Ovary (tissue), 3 donors: ENCODE measurements around the gene ZNF385C.

ENCODE experiments used
- EP300 ChIP-seq: sonication (generic); formaldehyde crosslinking; IDR thresholded peaks from one replicate; pipeline ENCODE4 v1.6.1; 2017; ENCODE audit warnings: antibody characterized with exemption
- TF ChIP-seq, protein P1 (sequence below), 3 donors: fragments of 450-650 bp in 2 of 3; fragments of 200-600 bp in 1 of 3; IDR thresholded peaks; one replicate each; pipeline versions ENCODE4 v1.5.1 to v1.8.0; 2016 to 2022; ENCODE audit warnings: antibody characterized with exemption in 3 of 3, mild to moderate bottlenecking in 1 of 3
- donor health status: DM: no; HTN: no; CAD: no.

DNA sequence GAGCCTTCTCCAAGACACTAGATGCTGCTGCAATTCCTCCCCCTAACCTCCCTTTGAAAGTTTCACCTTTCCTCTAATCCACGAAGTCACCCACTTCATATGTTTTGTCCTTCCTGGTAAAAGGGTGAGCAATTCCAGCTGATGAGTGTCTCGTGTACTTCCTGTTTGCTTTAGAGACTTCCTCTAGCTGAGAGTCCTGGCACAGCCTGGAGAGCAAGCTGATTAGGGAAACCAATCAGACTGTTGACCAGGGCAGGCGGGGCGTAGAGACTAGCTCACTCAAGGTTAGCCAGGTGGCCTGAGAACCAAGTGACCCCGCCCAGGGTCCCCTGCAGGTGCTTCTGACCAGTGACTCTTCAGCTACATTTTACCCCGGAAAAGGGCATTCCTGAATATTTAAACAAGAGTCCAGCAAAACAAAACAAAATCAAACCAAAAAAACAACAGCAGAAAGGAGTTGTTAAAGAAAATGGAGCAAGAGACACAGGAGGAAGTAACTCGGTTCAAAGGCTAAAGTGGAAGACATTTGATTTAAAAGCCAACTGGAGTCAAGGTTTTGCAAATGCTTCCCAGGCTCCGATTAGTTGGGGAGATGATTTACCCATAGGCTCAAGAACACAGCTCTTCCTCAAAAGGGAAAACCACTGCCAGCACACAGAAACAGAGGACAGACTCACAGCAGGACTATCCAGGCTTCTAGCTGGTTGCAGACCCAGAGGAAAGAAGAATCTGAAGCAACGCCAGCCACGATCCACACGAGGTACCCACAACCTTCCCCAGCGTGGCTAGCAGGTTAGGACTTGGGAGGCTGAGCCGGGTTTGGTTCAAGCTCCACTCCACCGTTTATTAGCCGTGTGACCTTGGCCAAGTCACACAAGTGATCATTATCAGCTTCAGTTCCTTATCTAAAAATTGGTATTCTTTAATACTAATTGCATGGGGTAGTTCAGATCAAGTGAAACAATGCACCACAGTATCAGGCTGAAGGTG, 37.7 kb upstream of the ZNF385C start:
- TF ChIP-seq, protein P1, sequence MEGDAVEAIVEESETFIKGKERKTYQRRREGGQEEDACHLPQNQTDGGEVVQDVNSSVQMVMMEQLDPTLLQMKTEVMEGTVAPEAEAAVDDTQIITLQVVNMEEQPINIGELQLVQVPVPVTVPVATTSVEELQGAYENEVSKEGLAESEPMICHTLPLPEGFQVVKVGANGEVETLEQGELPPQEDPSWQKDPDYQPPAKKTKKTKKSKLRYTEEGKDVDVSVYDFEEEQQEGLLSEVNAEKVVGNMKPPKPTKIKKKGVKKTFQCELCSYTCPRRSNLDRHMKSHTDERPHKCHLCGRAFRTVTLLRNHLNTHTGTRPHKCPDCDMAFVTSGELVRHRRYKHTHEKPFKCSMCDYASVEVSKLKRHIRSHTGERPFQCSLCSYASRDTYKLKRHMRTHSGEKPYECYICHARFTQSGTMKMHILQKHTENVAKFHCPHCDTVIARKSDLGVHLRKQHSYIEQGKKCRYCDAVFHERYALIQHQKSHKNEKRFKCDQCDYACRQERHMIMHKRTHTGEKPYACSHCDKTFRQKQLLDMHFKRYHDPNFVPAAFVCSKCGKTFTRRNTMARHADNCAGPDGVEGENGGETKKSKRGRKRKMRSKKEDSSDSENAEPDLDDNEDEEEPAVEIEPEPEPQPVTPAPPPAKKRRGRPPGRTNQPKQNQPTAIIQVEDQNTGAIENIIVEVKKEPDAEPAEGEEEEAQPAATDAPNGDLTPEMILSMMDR (IDR thresholded peaks at IDR 0.05): no peak
- TF ChIP-seq EP300: no peak
